NOMO-1 (cell line): ENCODE results near the gene SORCS1.

ENCODE experiments used
- DNase-seq, 2 experiments: peaks; one replicate each; lab custom pipeline; 2025; ENCODE audit not compliant: unreplicated experiment in 2 of 2; lab: John Stamatoyannopoulos, UW

Gene SORCS1

DNA sequence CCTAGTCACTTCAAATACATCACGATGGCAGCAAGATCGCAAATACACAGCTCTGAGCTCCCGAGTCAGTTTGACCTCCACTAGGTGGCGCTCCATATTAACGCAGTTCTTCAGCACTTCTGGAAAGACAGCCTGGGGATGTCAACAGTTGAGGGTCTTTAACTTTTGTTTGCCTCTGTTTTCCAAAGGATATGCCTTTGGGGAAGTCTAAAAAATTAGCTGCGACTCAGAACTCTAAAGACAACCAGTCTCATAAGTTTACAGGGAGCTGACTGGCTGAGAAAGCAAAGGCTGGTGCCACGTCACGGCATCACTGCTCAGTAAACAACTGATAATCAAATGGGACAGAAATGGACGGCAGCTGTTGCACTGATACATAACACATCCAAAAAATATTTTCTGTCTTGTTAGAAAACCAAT lies 458.8 kb downstream of the SORCS1 start:
- peak in 1 of 2 experiments; percentile 56 for DNase-seq

DNA sequence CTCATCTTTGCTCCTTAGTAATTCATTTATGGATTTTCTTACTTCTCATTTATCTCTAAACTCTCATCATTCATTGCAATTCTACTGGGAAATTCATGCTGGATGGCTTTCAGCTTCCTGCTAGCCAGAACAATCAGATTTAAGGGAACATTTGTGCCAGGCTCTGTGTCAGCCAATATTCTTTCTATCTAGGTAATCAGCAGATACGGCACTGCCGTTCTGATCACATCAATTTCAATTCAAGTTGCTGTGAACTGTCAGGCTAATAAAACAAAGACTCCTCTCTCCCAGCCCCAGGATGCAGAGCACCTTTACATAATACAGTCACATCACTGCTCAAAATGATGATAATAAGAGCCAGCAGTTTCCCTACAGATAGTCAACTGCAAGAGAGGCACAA lies 468.3 kb downstream of the SORCS1 start:
- no peak for DNase-seq

DNA sequence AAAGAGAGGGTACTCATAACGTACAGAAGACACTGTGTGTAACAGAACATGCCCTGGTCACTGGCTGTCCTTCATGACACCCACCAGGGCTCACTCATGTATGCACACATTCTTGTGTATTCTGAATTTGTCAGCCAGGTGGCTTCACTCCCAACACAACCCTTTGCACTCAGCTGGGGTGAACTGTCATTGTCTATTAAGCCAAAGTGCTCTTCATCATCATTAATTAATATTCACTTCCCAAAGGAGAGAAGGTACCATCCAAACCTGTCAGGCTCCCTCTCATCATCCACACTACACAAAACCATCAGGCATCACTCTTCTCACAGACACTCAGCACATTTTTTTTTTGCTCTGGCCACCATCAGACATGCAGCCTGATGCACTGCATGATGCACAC lies 469.8 kb downstream of the SORCS1 start:
- DNase-seq = no peak

DNA sequence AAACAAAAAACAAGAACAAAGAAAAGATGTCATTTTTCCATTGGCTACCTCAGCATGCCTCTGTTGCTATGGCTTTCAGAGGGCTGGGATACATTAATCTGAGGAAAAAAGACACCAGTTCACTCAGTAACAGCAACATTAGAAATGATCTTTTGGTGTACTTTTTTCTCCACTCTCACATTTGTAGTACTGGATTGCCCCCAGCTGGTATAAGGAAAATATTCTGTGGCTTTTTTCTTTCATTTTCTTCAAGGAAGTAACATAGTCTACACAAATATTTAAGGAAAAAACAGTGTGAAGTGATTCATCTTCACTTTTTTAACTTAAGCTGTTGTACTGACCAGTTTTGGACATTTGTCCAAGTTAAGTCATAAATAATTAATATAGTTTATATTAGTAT lies 482.3 kb downstream of the SORCS1 start:
- peak in 1 of 2 experiments; percentile 30 for DNase-seq

DNA sequence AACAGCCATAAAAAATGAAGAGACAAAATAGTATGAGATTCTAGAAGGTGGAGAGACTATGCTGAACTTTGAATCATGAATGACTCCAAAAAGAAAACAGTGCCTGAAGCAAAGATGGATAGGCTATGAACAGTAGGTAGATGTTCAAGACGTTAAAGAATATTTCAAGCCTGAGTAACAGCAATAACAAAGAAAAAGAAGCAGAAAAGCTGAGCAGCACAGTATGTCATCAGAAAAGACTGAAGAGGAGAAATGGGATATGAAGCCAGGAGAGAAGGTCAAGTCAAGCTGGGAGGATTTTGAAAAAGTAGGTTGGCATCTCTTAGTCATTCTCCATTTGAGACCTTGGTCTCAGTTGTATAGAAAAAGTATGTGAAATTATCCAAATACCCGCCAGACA lies 484.4 kb downstream of the SORCS1 start:
- DNase-seq = no peak

DNA sequence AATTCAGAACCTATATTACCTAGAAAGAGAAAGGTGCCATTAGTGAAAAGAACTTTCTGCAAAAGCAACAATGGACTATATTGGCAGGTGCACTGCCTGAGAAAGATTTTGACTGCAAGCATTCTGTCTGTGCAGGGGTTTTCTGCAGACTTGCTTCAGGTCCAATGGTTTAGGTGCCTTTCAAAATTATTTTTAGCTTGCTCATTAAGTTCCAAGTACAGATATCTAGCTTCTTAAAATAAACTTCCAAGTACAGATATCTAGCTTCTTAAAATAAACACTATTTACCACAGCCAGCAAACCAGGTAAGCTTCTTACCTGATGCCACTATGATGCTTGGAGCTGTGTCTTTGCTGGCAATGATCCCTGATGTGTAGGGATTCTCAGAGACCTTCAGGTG lies 485.2 kb downstream of the SORCS1 start:
- no peak for DNase-seq

DNA sequence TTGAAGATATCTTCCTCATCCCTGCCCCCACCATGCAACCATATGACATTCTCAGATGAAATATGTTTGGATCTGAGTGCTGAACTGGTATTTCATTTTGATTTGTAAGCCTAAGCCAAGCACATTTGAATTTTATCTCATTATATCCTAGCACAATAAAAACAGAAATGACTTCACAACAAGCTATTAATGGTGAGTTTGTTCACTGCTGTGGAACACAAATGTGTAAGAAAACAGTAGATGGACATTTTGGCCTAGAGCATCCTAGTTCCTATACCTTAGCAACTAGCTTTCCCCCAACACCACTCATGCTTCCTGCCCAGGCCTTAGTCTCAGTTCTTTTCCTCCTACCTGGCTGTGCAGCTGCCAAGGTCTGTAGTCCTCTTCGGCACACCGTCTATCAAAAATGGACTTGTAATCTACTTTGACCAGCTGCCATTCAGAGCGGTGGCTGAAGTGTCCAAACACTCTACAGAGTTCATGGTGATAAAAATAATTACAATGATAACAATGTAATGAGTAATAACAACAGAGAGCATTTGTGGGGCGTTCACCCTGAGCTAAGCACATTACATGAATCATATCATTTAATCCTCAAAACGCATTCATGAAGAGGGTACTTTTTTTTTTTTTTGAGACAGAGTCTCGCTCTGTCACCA lies 491.9 kb downstream of the SORCS1 start:
- no peak for DNase-seq

DNA sequence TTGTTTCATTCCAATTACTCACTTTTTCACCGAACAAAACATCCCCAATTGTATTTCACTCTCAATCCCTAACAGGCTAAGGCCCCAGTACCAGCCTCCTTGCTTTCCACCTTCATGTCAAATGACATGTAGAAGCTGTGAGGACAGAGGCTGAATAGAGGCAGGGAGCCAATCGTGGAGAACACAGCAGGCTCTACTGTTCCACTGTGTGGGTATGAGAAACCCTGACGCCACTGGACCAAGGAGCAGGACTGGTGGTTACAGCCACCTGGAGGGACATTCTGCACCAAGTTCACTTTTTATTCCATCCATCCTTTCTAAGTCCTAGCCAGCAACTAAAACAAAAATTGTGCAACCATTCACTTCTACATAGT lies 502.8 kb downstream of the SORCS1 start:
- no peak for DNase-seq

DNA sequence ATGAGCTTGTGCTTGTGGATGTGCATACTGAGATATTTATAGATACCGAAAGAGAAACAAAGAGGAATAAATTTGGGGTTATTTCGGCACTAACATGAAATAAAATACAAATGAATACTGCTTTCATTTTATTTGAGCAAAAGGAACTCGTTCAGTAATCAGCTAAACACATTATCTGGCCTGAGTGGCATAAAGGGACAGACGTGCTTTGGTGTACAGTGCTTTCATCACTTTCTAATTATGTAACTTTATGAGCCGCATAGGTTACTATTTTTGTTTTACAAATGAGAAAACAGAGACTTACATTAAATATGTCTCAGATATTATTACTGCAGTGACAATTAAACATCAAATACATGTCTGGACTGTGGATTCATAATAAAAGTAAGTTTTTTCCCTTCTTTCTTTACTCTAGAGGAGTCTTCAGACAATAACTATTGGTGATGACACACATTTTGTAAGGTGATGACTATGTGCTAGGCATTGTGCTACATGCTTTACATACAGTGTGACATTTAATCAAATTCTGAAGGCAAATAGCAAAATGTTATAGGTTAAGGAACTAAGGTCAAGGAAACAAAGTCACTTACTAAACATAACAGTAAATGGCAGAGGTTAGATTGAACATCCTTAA lies 503.3 kb downstream of the SORCS1 start:
- peak in 1 of 2 experiments; percentile 26 for DNase-seq

DNA sequence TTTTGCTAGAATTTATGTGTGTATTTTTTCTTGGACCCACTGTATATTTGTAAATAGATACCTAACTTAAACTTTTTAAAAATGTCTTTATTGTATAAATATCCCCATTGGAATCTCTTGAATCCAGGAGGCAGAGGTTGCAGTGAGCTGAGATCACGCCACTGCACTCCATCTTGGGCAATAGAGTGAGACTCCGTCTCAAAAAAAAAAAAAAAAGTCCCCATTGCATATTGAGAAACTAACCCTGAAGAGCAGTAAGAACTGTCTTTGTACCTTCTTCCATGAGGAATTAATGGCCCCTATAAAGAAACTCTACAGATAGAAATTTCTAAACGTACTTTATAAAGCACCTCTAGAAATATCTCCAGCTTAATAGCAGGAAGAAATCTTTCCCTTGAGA lies 504.0 kb downstream of the SORCS1 start:
- no peak for DNase-seq

DNA sequence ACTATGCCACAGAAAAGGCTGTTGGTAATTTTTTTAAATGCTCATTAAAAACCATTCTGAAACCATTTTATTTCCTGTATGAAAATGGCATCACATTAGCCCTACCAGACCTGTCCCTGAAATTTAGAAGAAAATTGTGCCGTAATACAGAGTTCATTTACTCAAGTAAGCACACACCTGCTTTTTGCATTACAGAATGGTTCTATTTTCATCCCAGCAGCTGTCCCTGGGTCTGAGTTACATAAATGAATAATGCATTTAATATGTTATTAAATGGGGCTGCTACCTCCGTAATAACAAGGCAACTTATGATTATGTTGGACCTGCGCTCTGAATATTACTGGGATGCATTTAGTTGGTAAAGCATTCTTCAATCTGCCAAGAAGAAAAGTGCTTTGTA lies 508.9 kb downstream of the SORCS1 start:
- no peak for DNase-seq

DNA sequence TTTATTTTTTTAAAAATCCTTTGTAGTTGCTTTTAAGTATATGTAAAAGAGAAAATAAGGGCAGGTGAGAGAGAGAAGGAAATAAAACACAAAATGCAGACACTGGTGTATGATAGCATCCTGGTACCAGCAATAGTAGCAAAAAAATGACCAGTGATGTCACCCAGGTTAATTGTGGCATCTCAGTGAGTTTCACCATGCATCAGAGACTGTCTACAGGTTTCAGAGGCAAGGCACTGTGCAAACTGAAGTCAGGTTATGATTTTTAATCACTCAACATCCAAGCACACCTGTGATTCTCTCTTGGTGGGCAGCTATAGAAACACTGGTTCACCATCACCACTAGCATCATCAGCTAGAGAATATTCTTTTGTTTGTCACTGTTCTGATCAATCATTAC lies 509.3 kb downstream of the SORCS1 start:
- DNase-seq = no peak

DNA sequence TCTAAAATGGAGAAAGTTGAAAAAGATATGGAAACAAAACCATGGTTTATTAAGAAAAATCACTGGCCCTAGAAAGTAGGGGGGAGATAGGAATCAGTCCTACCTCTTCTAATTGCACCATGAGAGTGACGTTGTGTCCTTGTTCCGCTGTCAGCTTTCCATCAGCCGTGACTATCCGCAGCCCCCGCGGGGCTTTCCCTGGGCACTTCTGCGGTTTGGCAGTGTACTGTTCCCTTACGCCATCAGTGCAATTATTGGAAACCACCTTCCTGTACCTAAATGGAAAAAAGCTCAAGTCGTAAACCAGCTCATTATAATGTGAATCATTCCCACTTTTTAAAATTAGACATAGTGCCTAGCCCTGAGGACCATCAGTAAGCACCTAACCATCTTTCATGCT lies 512.2 kb downstream of the SORCS1 start:
- peak; percentile 53 to 79 for DNase-seq

DNA sequence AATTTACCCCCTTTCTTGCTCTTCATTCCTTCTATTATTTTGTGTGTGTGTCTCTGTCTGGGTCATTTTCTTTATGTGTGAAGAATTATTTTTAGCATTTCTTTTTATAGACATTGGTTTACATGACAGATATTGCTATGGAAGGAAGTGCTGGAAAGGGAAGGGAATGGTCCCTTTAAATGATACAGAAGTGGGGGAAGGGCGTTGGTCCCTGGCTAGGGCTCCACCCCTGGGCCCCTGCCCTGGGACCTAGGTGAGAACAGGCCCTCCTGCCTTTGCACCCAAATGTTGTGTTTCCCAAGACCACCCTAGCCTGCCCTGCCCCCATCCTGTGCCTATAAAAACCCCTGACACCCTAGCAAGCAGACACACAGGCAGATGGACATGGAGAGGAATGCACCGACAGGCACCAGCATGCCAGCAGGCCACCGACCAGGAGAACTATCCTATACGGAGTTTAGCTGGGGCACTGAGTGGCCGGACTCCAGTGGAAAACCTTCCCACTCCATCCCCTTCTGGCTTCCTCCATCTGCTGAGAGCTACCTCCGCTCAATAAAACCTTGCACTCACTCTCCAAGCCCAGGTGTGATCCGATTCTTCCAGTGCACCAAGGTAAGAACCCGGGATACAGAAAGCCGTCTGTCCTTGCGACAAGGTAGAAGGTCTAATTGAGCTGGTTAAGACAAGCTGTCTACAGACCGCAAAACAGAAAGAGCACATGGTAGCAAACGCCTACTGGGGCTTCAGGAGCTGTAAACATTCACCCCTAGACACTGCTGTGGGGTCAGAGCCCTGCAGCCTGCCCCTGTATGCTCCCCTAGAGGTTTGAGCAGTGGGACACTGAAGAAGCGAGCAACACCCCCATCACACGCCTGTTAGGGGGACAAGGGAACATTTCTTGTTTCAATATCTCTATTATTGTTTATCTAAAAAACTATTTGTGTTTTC lies 515.7 kb downstream of the SORCS1 start:
- no peak for DNase-seq

DNA sequence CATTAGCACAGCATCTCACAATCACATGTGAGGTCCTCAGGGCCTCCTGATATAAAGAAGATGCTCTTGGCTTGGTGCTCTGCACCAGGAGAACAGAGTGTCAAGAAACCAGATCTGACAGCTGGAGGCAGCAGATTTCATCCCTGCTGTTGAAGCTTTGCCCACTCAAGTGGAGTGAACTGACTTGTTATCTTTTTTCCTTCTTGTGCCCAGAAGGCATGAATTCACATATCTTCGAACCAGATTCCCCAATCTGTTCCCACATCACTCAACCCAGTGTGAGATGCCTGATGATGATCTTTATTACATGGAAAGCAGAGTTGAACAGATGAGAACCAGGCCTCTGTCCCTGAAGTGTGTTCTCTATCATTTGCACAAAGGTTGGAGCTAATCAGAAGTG lies 521.0 kb downstream of the SORCS1 start:
- DNase-seq = no peak

DNA sequence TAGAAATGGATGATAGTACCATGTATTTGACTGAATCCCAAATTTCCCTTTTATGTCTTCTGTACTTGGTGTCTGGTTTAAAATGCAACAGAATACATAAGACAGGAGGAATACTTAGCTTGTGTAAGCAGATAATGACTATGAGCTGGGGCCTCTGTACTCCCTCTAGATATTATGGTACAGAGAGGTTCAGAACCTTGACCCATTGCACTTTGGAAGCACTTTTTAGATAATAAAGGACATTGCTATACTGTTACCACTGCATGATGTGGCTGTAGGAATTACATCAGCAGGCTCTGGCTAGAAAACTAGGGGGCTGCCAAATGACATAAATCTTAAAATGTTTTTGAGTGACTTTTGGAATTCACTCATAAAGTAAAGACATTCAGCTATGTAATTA lies 526.6 kb downstream of the SORCS1 start:
- DNase-seq = no peak

DNA sequence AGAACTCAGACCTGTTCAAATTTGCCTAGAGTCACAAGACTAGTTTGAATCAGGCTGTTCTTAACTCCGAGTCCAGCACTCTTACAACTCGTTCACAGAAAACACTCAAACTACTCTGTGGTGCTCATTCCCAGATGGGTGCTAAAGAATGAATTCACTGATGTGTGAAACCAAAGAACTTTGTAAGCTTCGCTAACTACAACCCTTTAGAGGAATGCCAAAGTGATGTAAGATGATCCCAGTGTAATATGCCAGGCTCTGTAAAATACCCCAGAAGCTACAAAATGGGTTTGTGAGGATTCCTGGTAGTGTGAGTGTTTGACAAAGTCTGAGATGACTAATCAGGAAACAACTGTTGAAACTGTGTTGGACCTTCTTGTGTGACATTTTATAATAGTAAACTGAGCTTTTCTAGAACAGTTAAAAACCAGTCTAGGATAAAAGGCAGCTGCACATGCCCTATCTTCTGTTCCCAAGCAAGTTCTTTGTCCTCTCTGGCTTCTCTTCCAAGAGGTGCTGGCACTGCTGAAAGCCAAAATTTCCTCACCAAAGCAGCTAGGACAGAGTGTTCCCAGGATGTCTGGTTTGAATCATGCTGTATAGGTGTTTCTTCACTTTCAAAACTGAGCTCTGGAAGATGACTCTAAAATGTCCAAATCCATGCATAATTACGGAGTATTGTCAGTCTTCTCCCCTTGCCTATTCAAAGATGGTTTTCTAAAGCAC lies 527.6 kb downstream of the SORCS1 start:
- DNase-seq = no peak

DNA sequence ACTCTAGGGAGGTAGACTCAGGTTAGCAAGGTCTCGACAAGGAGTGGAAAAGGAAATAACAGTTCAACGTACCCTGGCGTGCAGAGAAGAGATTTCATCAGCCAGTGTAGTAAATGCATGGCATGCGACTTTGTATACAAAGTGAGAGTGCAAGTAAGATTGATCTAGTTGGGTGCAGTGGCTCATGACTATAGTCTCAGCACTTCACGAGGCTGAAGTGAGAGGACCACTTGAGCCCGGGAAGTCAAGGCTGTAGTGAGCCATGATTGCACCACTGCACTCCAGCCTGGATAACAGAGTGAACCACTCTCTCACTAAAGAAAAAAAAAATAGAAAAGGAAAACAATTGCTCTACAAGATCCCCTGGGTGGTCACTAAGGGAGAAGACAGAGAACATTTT lies 528.6 kb downstream of the SORCS1 start:
- no peak for DNase-seq

DNA sequence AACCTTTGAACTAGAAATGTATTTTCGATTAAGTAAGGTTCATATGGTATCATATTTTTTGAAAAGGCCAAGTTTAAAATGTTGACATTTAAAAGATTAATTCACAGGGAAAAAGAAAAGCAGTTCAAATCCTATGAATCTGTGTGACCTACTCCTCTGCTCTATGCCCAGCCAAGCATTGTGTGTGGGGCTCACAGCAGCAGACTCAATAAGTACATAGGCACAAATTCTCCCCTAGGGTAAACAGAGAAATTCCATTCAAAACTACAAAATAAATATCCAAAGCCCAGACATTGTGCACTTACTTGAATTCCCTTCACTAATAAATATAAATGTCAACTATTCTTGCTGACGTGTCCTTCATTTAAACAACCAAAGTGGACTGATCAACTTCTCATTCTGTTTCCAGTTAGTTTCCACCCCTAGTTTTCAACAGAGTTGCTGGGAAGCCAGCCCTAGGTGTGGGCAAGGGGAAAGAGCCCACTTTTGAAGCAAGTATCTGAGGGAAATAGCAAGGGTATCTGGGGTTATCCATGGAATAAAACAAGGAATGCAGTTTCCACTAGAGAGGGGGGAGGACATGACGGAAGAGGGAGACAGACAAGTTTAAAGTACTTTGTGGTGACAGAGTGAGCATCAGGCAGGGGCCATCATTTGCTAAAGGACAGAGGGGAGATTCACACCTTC lies 533.3 kb downstream of the SORCS1 start:
- DNase-seq = no peak

DNA sequence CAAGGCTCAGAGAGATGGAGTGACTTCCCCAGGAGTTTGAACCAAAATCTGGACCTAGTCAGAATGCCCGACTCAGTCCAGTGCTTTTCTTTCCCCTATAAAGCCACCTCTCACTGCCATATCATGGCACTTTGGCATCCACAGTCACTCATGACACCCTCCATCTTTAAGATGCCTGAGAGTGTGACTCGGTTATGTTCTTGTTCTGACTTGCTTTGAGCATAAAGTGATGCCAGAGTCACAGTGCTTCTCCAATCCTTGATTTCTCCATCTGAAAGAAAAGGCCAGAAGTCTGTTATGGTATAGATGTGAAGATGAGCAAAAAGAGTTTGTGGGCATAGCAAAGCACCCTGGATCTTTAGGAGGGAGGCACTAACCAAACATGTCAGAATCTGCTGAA lies 538.1 kb downstream of the SORCS1 start:
- no peak for DNase-seq

DNA sequence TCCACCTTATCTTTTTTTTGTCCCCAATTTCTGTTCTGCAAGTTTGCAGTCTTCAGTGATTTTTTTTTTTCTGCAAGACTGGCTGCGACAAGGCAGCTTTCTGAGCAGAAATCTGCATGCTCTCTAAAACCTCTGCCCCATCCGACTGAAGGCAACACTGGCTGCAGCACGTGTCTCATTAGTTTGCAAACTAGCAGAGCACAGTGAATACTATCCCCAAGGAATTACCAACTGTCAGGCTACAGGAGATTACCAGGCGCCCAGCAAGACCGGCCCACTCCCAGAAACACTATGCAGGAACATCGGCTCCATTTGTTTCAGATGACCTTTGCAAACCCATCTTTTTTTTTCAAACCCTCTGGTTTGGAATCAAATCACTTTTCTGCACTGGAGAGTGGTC lies 538.8 kb downstream of the SORCS1 start:
- no peak for DNase-seq
